ENCODE results near the gene IER3.
A peak's percentile ranks its signal among the peaks of the same experiment; 100 is the strongest.
"Not testable (repeated sequence)": the region's sequence is repeated elsewhere in the genome, so short reads cannot be mapped to it uniquely, and the experiment has no call there.

IER3 gene

DNA sequence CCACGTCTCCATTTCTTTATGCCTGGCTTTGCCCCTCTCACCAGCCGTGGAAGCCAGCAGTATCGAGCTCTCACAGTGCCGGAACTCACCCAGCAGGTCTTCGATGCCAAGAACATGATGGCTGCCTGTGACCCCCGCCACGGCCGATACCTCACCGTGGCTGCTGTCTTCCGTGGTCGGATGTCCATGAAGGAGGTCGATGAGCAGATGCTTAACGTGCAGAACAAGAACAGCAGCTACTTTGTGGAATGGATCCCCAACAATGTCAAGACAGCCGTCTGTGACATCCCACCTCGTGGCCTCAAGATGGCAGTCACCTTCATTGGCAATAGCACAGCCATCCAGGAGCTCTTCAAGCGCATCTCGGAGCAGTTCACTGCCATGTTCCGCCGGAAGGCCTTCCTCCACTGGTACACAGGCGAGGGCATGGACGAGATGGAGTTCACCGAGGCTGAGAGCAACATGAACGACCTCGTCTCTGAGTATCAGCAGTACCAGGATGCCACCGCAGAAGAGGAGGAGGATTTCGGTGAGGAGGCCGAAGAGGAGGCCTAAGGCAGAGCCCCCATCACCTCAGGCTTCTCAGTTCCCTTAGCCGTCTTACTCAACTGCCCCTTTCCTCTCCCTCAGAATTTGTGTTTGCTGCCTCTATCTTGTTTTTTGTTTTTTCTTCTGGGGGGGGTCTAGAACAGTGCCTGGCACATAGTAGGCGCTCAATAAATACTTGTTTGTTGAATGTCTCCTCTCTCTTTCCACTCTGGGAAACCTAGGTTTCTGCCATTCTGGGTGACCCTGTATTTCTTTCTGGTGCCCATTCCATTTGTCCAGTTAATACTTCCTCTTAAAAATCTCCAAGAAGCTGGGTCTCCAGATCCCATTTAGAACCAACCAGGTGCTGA lies 20.3 kb downstream of the IER3 start:
- DNase-seq: peak; percentile 33

DNA sequence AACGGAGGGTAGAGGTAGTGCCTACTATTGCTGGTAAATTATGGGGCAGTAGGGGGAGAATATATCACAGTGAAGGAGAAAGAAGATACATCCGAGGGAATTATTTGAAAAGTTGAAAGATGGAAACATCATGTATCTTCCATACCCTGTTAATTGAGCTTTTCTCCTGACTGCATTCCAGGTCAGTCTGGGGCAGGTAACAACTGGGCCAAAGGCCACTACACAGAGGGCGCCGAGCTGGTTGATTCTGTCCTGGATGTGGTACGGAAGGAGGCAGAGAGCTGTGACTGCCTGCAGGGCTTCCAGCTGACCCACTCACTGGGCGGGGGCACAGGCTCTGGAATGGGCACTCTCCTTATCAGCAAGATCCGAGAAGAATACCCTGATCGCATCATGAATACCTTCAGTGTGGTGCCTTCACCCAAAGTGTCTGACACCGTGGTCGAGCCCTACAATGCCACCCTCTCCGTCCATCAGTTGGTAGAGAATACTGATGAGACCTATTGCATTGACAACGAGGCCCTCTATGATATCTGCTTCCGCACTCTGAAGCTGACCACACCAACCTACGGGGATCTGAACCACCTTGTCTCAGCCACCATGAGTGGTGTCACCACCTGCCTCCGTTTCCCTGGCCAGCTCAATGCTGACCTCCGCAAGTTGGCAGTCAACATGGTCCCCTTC lies 21.0 kb downstream of the IER3 start:
- not testable (repeated sequence) for DNase-seq

DNA sequence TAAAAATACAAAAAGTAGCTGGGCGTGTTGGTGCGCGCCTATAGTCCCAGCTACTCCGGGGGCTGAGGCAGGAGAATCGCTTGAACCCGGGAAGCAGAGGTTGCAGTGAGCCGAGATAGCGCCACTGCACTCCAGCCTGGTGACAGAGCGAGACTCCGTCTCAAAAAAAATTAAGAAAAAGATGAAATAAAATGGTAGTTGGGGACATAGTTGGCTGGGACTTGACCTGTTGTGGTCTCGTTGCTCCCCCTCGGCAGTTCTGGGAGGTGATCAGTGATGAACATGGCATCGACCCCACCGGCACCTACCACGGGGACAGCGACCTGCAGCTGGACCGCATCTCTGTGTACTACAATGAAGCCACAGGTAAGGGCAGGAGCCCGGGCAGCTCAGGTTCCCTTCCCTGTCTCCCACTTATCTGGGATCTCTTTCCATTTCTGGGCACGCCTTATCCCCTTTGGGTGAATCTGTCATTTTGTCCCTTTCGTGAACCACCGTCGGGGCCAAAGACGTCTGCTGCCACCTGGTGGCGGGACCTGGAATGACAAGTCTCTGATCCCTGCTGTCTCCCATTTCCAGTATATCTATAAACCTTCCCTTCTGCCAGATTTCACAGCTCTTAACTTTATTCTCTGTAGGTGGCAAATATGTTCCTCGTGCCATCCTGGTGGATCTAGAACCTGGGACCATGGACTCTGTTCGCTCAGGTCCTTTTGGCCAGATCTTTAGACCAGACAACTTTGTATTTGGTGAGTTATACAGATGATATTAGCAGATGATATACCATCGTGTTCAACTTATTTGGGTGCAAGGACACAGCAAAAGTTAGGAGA lies 21.9 kb downstream of the IER3 start:
- DNase-seq: peak; percentile 82

DNA sequence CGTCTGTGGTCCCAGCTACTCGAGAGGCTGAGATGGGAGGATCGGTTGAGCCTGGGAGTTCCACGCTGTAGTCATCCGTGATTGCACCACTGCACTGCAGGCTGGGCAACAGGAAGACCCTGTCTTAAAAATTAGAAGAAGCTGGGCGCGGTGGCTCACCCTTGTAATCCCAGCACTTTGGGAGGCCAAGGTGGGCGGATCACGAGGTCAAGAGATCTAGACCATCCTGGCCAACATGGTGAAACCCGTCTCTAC lies 22.4 kb downstream of the IER3 start:
- peak; percentile 32 for DNase-seq

DNA sequence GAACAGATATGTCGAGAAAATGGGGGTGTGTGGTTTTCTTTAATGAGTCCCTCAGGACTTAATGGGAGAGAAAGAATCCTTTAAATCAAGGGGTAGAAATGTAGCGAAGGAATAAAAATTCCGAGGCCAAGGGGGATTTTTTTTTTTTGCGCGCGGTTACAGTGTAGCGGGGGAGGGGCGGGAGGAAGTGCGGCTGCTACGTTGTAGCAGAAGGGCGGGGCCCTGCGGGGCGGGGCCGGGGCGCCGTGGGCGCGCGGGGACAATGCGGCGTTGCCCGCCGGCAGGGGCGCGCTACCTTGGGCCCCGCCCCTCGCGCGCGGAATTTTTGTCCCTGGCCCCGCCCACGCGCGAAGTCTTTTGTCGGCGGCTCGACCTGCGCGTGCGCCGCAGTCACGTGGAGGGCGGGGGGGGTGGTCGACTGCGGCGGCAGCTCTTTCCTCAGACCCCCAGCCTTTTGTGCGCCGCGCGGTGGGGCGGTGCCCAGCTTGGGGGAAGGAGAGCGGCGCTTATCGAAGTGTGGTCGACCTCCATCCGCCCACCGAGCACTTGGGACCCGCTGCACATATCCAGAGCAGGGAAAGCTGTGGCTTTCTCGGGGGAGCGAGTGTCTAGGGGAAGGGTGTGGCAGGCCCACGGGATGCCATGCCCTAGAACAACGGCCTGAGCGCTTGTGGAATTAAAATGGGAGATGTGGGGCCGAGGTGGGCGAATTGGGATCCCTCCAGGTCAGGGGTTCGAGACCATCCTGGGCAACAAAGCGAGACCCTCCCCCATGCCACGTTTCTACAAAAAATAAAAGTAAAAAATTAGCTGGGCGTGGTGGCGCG lies 22.9 kb downstream of the IER3 start:
- peak; percentile 94 for DNase-seq

DNA sequence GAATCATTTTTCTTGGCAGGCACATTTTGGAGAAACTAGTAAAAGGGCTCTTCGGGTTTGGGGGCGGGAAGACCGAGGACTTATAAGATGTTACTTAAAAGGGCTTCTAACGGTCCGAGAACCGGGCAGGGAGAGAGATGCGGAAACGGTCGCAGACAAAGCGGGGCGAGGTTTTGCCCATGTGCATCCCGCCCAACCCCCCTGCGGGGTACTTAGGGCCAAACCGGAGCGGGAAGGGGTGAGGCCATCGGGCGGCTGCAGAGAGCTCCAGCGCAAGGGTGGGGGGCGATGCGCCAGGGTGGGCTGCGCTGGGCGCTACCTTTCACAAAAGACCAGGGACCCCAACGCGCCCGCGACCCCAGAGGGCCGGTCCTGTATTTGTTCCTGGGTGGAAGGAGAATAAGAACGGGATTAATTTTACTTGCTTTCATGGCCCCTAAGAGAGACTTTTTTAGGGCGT lies 23.6 kb downstream of the IER3 start:
- peak; percentile 54 for DNase-seq

DNA sequence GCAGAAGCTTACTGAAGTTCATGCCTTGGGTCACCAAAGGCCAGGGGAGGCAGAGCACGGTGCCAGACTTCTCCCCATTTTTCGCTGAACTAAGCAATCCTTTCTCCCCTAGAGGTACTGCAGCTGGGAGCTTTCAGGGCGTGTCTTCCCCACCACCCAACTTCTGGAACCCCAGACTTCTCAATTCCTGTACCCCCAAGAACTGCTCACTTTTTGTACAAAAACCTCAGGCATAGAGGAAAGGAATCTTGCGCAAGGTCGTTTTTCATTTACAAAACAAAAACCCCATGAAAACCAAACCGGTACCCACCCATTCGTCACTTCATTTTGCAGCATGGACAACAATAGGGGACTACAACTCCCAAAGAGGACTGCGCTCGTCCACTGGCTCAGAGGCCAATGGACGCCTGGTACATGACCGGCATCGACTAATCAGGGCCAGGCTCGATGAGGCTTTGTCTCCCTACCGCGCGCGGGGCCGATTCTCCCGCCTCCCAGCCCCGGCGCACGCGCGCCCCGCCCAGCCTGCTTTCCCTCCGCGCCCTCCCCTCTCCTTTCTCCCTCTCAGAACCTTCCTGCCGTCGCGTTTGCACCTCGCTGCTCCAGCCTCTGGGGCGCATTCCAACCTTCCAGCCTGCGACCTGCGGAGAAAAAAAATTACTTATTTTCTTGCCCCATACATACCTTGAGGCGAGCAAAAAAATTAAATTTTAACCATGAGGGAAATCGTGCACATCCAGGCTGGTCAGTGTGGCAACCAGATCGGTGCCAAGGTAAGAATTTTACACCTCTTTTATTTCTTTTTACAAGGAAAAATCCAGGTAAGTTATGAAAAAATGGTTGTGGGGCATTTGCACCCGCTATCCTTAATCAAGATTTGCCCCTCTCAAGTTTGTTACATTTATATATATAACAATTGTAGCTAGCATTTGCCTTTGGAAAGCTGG lies 24.3 kb downstream of the IER3 start, which contains the start of gene TUBB:
TUBB (plus strand) TSS at position 562 of the 947 bp plus-strand sequence; CDS start at position 717, 155 bp downstream.
- DNase-seq: peak; percentile 99

DNA sequence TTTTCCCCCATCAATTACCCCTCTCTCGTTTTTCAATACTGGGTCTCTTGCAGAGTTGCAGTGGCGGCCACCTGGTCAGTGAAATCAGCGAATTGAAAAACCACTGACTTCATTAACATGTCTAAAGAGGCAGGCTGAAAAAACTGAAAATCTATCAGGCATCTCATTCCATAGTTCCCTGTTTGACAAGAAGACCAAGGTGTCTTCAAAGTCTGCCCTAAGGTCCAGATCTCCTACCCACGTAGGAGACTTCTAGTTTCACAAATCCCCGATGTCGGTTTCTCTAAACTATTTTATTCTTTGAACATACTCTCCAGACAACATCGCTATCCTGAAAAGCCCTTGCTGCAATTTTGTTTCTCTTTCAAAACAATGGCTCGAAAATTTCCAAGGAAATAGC lies 25.0 kb downstream of the IER3 start:
- no peak for DNase-seq

DNA sequence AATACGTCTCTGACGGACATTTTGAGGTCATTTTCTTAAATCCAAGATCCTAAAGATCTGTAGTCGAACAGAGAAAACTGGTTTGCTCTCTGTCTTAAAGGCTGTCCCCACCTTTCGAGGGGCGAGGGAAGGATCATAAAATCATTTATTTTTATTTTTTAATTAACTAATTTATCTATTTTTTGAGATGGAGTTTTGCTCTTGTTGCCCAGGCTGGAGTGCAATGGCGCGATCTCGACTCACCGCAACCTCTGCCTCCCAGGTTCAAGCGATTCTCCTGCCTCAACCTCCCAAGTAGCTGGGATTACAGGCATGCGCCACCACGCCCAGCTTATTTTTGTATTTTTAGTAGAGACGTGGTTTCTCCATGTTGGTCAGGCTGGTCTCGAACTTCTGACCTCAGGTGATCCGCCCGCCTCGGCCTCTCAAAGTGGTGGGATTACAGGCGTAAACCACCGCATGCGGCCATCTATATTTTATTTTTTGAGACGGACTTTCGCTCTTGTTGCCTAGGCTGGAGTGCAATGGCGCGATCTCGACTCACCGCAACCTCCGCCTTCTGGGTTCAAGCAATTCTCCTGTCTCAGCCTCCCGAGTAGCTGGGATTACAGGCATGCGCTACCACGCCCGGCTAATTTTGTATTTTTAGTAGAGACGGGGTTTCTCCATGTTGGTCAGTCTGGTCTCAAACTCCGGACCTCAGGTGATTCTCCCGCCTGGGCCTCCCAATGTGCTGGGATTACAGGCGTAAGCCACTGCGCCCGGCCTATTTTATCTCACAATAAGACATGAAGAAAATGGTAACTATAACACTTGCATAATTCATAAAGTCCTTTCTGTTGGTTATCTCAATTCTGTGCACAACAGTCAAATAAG lies 26.3 kb downstream of the IER3 start:
- not testable (repeated sequence) for DNase-seq

DNA sequence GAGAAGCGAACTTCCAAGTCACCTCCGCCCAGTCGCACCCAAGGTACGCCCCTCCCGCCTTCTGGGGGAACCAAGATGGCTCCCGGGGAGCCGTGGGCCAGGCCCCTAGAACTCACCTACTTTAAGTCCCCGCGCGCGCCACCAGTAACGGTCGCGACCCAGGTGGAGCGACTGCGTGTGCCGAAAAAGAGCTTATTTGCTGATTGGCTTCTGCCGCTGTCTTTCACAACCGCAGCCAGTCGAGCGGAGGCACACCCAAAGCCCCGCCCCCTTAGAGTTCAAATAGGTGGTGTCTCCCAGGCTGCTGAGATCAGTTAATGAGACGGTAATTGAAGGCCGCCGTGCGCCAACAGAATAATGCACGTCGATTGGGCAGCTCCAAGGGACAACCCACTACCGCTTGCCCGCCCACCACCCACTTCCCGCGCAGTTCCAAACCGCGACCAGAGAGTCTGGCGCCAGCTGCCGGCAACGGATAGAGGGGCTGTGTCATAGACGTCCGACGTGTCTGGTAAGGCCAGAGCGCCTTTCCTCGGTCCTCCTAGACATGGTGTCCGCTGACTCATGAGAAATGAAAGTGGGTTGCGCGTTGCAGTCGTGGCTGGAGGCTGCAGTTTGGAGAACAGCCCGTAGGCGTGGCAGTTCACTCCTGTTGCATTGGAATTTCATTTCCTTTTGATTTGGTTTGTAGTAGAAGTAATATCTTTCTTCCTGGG lies 27.1 kb downstream of the IER3 start, which contains the start of gene MDC1:
MDC1 (minus strand) TSS at position 153 of the 716 bp plus-strand sequence. CDS start 2,106 bp downstream, outside the sequence.
- DNase-seq: peak; percentile 100

DNA sequence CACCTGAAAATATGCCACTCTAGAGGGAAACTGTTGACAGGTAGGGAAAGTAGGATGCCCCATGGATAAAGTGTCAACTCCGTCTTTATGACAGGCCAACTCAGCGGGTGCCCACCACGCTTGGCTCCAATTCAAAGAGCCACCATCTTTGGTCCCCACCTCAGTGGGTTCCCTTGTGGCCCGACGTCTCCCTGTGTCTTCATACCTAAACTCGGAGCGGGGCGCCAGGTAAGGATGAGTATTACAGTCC lies 27.5 kb downstream of the IER3 start:
- DNase-seq: no peak

DNA sequence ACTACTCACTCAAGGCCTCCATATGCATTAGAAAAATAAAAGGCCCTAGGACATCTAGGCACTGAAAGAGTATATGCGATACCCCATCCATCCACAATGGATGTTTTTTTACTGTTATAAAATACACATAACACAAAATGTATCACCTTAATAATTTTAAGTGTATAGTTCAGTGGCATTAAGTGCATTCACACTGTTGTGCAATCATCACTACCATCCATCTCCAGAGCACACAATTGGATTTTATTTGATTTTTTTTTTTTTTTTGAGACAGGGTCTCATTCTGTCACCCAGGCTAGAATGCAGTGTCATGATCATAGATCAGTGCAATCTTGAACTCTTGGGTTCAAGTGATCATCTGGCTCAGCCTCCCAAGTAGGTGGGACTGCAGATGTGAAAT lies 30.1 kb downstream of the IER3 start:
- DNase-seq: no peak

DNA sequence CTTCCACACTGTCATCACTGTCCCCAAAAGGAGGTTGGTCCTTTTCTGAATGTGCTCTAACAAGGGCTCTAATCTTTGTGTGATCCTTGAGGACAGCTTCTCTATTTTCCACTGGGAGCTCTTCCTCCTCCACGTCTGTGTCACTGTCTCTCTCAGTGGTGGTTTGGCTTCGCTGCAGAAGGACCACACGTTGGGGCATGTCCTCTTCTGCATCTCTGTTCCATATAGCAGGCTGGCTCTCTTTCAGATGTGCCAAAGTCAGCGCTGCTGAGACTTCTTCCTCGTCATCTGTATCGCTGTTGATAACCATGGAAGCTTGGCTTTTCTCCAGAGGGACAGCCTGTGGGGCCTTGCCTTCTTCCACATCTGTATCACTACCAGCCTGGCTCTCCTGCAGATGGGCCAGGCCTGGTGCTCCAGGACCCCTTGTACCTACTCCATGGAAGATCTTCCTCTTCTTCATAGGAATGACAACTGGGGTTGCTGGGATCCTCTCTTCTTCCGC lies 31.9 kb downstream of the IER3 start:
- no peak for DNase-seq

DNA sequence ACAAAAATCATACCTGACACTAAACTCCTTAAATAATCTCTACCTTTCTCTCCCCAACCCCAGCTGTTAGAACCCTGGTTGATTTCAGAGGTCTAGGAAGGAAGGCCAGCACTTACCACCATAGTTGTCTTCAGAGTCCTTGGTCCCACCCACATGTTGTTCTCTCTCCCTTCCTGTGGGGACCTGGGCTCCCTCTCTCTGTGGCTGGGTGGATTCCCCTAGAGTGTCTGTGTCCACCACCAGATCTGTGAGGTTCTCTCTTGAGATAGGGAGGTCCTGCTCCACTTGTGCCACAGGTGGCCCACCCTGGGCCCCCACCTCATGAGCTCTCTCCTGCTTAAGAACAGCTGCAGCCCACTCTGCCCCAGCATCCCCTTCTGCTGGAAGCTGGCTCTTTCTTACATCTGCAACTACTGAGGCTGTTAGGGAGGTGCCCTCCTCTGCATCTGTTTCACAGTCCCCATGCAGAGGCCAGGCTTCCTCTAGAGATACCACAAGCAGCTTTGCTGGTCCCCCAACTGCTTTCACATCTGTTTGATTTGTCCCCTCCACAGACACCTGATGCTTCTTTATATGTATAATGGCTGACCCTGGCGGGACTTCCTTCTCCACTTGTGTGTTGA lies 32.5 kb downstream of the IER3 start:
- DNase-seq: no peak

DNA sequence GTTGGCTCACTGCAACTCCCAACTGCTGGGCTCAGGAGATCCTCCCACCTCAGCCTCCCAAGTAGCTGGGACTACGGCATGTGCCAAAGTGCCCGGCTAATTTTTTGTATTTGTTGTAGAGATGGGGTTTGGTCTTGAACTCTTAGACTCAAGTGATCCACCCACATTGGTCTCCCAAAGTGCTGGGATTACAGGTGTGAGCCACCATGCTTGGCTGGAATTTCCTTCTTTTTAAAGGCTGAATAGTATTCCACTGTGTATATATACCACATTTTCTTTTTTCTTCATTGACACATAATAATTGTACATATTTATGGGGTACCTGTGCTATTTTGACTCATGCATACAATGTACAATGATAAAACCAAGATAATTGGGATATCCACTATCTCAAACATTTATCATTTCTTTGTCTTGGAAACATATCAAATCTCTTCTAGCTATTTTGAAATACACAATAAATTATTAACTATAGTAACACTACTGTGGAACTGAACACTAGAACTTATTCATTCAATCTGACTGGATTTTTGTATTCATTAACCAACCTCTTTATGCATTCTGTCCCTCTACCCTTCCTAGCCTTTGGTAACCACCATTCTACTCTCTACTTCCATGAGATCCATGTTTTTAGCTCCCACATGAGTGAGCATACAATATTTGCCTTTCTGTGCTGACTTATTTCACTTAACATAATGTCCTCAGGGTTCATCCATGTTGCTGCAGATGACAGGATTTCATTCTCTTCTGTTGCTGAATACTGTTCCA lies 35.1 kb downstream of the IER3 start:
- no peak for DNase-seq

DNA sequence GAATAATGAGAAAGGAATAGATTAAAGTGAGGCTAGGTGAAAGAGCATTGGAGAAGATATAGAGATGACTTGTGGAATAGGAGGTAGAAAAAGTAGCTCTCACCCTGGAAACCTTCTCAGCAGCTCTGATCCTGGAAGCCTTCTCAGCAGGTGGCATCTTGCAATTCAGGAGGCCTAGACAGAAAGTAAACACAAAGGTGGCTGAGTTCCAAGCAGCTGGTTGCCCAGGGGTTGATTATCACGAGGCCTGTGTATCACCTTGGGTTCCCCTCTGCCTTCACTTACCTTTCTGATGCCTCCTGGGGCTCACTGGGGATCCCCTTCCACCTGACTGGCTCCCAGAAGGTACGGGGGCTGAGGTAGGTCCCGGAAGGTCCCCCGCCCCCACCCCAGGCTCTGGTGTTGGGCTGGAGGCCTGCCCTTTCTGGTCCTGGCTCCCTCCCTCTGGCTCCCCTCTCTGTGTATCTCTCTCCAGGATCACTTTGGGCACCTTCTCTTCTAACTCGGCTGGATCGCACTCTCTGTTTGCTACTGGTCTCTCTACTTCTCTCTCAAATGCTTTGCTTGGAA lies 37.0 kb downstream of the IER3 start:
- no peak for DNase-seq

DNA sequence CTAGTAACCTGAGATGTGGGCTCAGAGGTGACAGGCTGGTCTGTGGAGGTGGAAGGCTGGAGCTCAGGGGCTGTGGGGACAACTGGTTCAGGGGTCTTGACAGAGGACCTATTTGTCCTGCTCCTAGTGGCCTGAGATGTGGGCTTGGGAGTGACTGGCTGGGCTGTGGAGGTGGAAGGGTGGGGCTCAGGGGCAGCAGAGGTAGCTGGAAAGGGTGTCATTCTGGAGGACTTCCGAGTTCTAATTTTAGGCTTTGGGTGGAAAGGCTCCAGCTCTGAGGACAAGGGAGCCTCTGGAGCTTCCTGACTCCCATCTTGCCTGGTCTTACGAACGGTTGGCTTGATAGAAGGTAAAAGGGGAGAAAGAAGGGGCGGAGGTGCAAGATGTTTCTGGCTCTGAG lies 38.7 kb downstream of the IER3 start:
- no peak for DNase-seq

DNA sequence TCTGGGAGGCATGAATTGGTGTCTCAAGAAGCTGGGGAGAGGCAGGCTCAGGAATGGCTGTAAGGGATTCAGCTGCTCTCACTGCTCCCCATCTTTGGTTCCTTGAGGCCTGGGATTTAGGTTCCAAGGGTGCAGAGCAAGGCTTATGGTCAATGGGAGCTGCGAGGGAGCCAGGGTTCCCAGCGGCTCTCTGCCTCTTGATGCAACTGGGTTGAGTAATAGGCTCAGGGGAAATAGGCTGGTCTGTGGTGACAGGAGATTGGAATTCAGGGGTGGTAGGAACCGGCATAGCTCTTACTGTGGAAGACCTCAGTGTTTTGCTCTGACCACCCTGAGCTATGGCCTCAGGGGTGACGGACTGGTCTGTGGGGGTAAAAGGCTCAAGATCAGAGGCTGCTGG lies 40.5 kb downstream of the IER3 start:
- DNase-seq: no peak
